Skin epidermis (tissue), 12 donors: ENCODE measurements around the gene TULP4.

Experiments
- H3K27ac ChIP-seq, 21 experiments: fragments of 200-600 bp; sonication (generic) in 11 of 21; one replicate each; pipeline ENCODE4 v1.5.0; 2020; ENCODE audit warnings: mild to moderate bottlenecking in 3 of 21, inconsistent platforms in 2 of 21, moderate library complexity in 2 of 21
- H3K4me3 ChIP-seq, 7 experiments: fragments of 200-600 bp; sonication (generic) in 2 of 7; one replicate each; pipeline ENCODE4 v1.5.0; 2020; ENCODE audit warnings: inconsistent platforms in 2 of 7, mild to moderate bottlenecking in 2 of 7, moderate library complexity in 1 of 7

TULP4 gene

DNA sequence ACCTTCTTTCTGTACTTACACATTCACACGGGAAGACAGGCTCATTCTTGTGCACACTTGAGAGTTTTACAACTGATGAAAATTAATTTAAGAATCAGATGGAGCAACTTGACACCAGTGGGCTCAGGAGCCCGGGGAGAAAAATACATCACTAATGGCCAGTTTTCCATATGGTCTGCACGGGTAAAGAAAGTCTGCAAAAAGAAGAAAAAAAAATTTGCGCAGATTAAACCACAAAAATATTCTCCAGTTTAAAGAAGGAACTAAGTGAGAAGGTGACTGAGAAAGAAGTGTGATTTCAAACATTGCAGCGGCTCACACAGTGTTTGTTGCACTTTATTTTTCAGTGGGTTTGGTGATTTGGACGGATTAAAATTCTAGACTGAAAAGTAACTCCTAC is at the start of gene TULP4:
TULP4 (plus strand) TSS at position 301 of the 400 bp plus-strand sequence. CDS start 1,552 bp downstream, outside the sequence.
- no peak within 1 kb of the TSS for H3K27ac ChIP-seq

DNA sequence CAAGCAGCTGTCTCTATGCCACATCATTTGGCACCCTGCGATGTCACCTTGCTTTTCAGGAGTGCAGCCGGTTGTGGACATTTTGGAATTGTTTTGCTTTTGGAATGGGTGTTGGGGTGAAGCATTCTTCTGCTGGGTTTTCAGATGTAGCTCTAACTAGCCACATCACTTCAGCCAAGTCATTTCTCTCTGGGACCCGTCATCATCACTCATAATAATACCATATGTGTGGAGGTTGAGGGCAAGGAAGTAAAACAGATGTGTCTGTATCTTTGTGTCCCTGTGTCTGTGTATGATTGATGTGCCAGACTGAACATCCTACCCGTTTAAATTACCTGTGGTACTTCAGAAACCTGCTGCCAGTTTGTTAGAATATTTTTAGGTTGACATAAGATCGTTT is 49.5 kb upstream of the TULP4 start:
- H3K4me3 ChIP-seq = no peak overlapping the region

More for the DNA sequence above, at the start of gene TULP4:
- no peak within 1 kb of the TSS for H3K4me3 ChIP-seq

DNA sequence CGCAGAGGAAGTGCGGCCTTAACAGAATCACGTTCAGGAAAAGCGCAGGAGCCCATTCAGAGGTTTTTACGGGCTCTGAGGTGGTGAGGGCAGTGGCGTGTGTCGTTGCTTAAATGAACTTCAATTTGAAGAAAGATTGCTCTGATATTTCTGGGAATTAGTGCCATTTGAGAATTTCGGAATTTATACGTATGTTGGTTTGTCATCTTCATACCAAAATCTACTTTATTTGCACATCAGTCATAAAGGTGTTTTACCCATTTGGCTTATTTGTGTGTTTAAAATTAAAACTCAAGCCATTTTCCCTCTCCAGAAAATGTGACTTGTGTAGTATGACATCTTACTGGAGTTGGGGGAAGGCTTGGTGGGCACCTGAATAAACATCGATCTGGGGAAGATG is 48.1 kb upstream of the TULP4 start:
- Histone ChIP-seq H3K27ac (no peak overlapping the region), H3K4me3 (no peak overlapping the region)

More for the DNA sequence above, 49.5 kb upstream of the TULP4 start:
- no peak overlapping the region for H3K27ac ChIP-seq

- Histone ChIP-seq H3K4me3 (no peak overlapping the region), H3K27ac (no peak overlapping the region)
Measured at GRCh38 chr6:158266131-158266530, 46.1 kb upstream of the TULP4 start.

GRCh38 chr6:158268361-158269147 is 43.7 kb upstream of the TULP4 start:
- Histone ChIP-seq H3K4me3 (no peak overlapping the region), H3K27ac (no peak overlapping the region)

DNA sequence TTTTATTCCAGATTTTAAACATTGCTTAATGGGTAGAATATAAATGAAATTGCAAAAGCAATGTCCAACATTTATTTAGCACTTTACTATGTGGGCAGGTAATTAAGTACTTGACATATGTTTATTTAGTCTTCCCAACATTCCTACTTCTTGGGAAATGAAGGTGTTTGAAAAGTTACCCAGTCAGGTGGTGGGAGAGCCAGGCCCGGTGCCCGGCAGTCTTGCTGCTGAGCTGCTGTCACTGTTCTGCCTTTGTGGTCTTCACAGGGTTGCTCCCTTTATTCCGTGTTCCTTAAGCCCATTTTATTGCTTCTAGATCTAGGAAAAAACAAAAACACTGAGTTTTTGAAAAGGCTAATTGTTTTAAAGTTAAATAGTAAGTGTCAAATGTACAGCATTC is 42.6 kb upstream of the TULP4 start:
- H3K27ac ChIP-seq = no peak overlapping the region

DNA sequence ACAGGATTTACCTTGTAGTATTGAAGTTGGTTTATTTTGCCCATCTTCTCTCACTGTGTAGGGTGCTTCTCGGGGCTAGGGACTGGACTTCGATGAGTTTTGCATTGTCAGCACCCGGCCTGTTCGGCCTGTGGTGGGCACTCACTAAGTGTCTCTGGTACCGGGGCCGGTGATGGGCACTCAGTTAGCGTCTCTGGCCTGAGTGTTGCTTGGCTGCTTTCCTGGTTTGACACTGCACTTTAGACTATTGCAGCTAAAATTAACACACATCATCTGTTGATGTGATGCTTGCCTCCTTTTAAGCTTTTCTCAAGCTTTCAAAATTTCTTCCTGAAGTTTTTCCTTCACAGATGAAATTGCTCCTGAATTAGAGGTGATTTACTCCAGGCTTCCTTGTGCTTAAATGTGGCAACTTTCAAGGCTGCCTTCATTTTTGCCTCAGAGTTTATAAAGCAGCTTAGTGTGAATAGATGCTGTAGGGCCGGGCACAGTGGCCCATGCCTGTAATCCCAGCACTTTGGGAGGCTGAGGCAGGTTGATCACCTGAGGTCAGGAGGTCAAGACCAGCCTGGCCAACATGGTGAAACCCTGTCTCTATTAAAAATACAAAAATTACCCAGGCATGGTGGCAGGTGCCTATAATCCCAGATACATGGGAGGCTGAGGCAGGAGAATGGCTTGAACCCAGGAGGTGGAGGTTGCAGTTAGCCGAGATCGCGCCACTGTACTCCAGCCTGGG is 41.7 kb upstream of the TULP4 start:
- Histone ChIP-seq H3K4me3 (no peak overlapping the region), H3K27ac (peak overlapping the region in 4 of 21 experiments; percentile 13 to 80 (median 46))

More for the DNA sequence above, 42.6 kb upstream of the TULP4 start:
- no peak overlapping the region for H3K4me3 ChIP-seq

GRCh38 chr6:158272324-158272723 is 39.9 kb upstream of the TULP4 start:
- Histone ChIP-seq H3K4me3 (no peak overlapping the region), H3K27ac (no peak overlapping the region)

DNA sequence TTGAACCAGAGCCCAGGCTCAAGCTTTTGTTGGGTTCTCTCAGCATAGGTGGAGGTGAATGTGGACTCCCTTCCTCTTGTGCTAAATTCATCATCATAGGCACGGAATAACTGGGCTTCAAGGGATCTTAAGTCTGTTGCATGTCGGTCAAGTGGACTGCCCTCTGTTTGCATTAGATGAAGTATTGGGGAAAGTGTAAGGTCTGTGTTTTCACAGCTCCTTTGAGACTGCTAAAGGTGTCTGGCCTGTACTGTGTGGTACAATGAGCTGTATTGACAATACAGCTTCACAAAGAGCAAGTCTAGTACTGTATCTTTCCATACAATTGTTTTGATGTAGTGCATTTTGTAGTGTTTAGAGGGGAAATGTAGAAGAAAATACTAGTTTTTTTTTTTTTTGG is 34.3 kb upstream of the TULP4 start:
- Histone ChIP-seq H3K27ac (no peak overlapping the region), H3K4me3 (no peak overlapping the region)

GRCh38 chr6:158279615-158280014 is 32.6 kb upstream of the TULP4 start:
- Histone ChIP-seq H3K4me3 (no peak overlapping the region), H3K27ac (no peak overlapping the region)

GRCh38 chr6:158283304-158283980 is 28.8 kb upstream of the TULP4 start:
- Histone ChIP-seq H3K27ac (peak overlapping the region in 11 of 21 experiments; percentile 1 to 71 (median 47)), H3K4me3 (no peak overlapping the region)

DNA sequence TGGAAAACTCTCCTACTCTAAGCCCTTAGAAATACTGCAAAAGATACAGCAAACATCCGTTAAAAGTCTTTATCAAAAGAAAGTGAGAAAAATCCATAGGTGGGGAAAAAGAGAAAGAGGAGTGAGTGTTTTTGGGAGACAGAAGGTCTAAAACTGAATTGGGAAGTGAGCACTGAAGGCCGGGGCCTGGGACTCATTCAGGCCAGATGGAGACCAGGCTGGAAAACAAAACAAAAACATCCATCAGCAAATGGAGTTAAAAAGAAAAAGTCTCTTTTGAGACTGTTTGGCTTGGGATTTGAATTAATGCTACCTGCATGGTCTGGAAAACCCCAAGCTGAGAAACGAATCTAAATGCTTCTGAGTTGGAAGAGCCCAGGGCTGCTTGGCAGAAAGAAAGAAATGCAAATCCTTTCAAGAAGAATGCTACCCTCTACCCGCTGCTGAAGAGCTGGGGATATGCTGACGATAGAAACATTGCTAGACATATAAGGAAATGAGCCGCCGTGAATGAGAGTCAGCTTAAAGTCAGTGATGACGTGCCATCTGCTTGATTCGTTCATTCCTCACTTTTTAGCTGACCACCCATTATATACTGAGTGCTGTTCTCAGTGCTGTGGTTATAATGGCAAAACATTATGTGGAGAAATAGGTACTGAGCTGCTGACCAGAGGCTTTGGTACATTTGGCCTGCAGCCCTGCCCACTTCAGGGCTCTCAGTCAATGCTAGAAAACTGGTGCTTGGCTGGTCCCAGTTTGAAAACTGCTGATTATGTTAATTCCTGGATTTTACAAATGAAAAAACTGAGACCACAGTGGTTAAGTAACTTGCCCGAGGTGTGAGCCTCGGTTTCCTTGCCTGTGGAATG is 28.0 kb upstream of the TULP4 start:
- peak overlapping the region in 12 of 21 experiments; percentile 1 to 71 (median 46) for H3K27ac ChIP-seq
- H3K4me3 ChIP-seq = no peak overlapping the region

- H3K27ac ChIP-seq = peak overlapping the region in 10 of 21 experiments; percentile 7 to 71 (median 31)
- no peak overlapping the region for H3K4me3 ChIP-seq
Measured at GRCh38 chr6:158284876-158285655, 27.2 kb upstream of the TULP4 start.

GRCh38 chr6:158285656-158286021 is 26.6 kb upstream of the TULP4 start:
- peak overlapping the region in 3 of 21 experiments; percentile 23 to 41 (median 32) for H3K27ac ChIP-seq
- no peak overlapping the region for H3K4me3 ChIP-seq

DNA sequence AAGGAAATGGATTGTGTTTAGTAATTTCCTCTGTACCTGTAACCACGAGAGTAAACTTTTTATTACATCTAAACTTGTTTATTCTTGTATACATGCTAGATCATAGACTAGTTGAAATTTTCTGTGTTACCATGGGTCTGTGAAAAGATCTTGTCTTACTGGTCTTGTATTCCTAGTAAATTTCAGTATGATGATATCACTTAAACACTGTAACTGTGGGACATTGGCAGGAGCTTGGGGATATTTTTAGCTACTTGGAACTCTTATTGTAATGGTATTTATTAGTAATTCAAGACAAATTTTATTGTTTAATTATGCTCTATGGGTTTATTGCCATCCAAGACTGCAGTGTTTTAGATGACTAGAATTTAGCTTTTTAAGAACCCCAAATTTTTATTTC is 25.9 kb upstream of the TULP4 start:
- Histone ChIP-seq H3K27ac (peak overlapping the region in 1 of 21 experiments; percentile 55), H3K4me3 (no peak overlapping the region)

DNA sequence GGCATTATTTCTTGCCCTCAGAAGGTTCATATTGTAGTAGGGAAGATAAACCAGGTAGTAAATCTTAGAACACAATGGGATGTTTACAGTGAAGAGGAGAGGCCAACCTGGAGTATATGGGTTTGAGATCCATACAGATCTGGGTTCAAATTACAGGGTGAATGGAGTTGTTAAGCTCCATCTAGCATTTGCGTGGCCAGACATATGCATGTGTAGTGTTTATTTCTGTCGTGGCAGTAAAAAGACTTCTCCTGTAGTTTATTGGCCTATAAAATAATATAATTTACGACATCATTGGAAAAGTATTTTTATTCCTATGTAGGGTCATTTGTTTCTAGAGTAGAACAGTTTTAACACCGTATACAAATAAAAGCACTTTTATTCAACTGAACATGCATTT is 25.2 kb upstream of the TULP4 start:
- peak overlapping the region in 1 of 21 experiments; percentile 55 for H3K27ac ChIP-seq

GRCh38 chr6:158290040-158290439 is 22.2 kb upstream of the TULP4 start:
- Histone ChIP-seq H3K27ac (peak overlapping the region in 6 of 21 experiments; percentile 11 to 79 (median 56)), H3K4me3 (no peak overlapping the region)

More for the DNA sequence above, 25.2 kb upstream of the TULP4 start:
- no peak overlapping the region for H3K4me3 ChIP-seq

GRCh38 chr6:158290659-158291058 is 21.6 kb upstream of the TULP4 start:
- Histone ChIP-seq H3K27ac (peak overlapping the region in 6 of 21 experiments; percentile 25 to 79 (median 56)), H3K4me3 (no peak overlapping the region)

- H3K27ac ChIP-seq = no peak overlapping the region
- H3K4me3 ChIP-seq = no peak overlapping the region
Measured at GRCh38 chr6:158292016-158292415, 20.2 kb upstream of the TULP4 start.
